ENCODE measurements around the gene SIAH3.

GRCh38 chr13:45792827-45793303 is 58.7 kb downstream of the SIAH3 start:
- TF ChIP-seq CTCF (IDR thresholded peaks at IDR 0.05; ENCODE audit: insufficient read depth, low read length, poor library complexity, severe bottlenecking) = no peak
- no peak for TF ChIP-seq EZH2phosphoT487 (conservative IDR thresholded peaks at IDR 0.05; ENCODE audit: low read length)

Data from SU-DHL-6 (cell line).